ENCODE measurements around the gene NOTUM.

DNA sequence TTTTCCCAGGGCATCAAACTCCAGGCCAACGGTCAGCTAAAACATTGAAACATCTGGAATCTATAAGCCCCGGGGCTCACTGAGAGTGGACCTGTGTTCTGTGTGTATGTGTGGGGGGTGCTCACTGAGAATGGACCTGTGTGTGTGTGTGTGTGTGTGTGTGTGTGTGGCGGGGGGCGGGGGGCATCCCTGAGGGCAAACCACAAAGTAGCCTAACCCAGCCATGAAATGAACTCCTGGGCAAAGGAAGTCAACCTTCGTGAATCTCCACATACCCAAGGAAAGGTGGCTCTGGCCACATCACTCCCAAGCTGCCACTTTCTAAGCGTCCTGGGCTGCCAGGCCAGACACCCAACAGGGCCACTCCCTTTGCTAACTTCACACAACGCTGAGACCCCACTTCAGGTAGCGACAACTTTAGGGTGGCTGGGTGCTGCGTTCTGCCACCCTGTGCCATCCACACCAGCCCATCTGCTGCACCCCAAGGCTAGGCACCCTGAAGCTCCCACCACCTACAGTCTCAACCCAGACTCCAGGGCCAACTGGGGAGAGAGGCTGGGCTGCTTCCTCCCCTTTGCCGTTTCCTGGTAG lies 35.0 kb downstream of the NOTUM start:
- no peak for TF ChIP-seq TRIM28 (IDR thresholded peaks at IDR 0.05)
- no peak for TF ChIP-seq FOXA1 (IDR thresholded peaks at IDR 0.05; ENCODE audit: borderline replicate concordance)
- TF ChIP-seq, protein P1, sequence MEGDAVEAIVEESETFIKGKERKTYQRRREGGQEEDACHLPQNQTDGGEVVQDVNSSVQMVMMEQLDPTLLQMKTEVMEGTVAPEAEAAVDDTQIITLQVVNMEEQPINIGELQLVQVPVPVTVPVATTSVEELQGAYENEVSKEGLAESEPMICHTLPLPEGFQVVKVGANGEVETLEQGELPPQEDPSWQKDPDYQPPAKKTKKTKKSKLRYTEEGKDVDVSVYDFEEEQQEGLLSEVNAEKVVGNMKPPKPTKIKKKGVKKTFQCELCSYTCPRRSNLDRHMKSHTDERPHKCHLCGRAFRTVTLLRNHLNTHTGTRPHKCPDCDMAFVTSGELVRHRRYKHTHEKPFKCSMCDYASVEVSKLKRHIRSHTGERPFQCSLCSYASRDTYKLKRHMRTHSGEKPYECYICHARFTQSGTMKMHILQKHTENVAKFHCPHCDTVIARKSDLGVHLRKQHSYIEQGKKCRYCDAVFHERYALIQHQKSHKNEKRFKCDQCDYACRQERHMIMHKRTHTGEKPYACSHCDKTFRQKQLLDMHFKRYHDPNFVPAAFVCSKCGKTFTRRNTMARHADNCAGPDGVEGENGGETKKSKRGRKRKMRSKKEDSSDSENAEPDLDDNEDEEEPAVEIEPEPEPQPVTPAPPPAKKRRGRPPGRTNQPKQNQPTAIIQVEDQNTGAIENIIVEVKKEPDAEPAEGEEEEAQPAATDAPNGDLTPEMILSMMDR (IDR thresholded peaks at IDR 0.05 in 2 of 3, conservative IDR thresholded peaks at IDR 0.05 in 1 of 3; ENCODE audit: insufficient read depth in 2 of 3, low read depth in 1 of 3, low read length in 3 of 3), result no peak
